ENCODE results near the gene TEKT3.

Gene TEKT3

DNA sequence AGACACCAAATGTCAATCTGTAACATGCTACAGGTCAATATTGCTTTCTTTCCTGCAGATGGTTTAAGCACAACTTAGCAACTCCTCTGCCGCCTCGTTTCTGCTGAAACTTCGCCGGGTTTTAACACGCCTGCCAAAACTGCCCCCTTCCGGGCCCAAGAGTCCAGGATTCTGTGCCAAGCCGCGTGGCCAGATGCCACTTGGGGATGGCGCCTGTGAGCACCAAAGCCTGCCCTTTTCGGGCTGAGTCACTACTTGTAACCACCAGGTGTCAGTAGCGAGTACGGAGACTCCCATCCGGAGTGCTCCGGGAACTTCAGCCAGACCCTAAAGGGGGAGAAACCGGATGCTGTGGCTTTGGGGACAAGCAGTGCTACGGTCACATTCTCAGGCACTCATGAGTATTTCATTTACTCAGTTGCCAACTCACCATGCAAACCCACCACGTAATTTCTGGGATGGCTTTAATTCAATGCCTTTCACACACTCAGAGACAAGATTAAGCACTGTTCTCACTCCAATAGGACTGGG, 84.1 kb downstream of the TEKT3 start:
- no peak overlapping the region for H3K27ac ChIP-seq
- TF ChIP-seq, protein P1, sequence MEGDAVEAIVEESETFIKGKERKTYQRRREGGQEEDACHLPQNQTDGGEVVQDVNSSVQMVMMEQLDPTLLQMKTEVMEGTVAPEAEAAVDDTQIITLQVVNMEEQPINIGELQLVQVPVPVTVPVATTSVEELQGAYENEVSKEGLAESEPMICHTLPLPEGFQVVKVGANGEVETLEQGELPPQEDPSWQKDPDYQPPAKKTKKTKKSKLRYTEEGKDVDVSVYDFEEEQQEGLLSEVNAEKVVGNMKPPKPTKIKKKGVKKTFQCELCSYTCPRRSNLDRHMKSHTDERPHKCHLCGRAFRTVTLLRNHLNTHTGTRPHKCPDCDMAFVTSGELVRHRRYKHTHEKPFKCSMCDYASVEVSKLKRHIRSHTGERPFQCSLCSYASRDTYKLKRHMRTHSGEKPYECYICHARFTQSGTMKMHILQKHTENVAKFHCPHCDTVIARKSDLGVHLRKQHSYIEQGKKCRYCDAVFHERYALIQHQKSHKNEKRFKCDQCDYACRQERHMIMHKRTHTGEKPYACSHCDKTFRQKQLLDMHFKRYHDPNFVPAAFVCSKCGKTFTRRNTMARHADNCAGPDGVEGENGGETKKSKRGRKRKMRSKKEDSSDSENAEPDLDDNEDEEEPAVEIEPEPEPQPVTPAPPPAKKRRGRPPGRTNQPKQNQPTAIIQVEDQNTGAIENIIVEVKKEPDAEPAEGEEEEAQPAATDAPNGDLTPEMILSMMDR (IDR thresholded peaks at IDR 0.05): peak; percentile 87
- TF ChIP-seq ZFX (IDR thresholded peaks at IDR 0.05; ENCODE audit: borderline replicate concordance): no peak

- TF ChIP-seq ZFX (IDR thresholded peaks at IDR 0.05; ENCODE audit: borderline replicate concordance): no peak
- no peak overlapping the region for H3K27ac ChIP-seq
Measured at GRCh38 chr17:15256689-15257088, 84.7 kb downstream of the TEKT3 start.

DNA sequence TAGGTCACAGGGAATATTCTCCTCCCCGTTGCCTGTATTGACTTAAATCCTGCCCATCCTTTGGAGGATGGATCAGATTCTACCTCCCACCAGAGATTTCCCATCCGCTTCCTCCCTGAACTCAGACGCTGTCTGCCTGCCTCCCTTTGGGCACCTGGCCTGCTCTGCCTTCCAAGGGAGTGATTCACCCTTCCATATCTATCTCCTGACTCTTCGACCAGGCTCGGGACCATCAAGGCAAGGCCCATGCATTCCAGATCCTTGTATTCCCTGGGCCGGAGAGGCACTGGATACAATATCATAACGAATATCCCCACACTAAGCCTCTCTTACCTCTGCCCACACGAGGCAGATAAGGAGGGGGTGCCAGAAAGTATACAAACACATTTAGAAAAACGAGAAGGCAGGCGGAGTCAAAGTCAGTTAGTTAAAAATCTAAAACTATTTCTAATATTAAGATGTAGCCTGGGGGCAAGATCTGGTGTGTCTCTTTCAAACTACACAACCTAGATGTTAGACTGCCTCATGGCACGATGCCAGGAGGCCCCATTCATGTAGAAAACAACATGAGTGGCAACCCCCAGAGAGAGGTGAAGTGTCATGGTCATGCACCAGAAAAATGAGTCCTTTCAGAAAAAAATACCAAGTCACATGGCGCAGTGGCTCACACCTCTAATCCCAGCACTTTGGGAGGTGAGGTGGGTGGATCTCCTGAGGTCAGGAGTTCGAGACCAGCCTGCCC, 85.5 kb downstream of the TEKT3 start:
- TF ChIP-seq, protein P1 (IDR thresholded peaks at IDR 0.05): no peak
- TF ChIP-seq ZFX (IDR thresholded peaks at IDR 0.05; ENCODE audit: borderline replicate concordance): no peak

More for the DNA sequence above, 85.5 kb downstream of the TEKT3 start:
- no peak overlapping the region for H3K27ac ChIP-seq
